Measurements from ENCODE around the gene NHSL2.
A peak's percentile ranks its signal among the peaks of the same experiment; 100 is the strongest.

The NHSL2 gene

DNA sequence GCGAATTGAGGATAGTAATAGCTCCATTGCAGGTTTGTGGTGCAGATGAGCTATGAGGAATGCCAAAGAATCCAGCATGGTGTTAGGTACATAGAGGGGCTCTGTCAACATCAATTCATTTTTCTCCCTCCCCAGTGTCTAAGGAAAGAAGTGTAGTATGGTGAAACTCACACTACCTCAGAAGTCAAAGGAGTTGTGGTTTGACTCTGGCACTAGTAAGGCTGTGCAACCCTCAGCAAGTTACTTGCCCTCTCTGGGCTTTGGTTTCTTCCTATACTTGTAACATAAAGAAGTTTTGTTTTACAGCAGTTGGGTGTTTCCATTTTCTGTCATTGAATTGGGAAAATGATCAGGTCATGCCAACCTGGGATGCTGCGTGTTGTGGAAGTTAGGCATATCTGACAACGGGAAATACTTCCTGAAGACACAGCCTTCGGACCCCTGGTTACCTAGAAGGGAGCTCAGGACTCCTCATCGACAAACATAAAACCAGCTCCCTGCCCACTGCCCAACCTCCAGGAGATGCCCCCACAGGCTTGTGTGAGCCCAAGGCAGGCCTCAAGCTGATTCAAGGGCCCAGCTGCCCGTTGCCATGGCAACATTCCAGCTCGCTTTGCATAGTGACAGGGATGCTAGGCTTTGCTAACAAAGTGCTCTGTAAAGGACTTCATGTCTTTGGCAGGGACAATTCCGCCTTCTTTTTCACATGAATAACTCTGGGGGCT, 149.7 kb downstream of the NHSL2 start:
- no peak overlapping the region for H3K27ac ChIP-seq
- TF ChIP-seq CTCF (IDR thresholded peaks at IDR 0.05; ENCODE audit: low read depth, low read length), result no peak
- H3K36me3 ChIP-seq, result peaks cover 6% of the 10 kb centered on the region; the same call in 1 of the 2 replicates
- no peaks in the 10 kb centered on the region for H3K9me3 ChIP-seq (ENCODE audit: severe bottlenecking)
- DNase-seq, result no peak
- no peak overlapping the region for H3K4me3 ChIP-seq (ENCODE audit: low read depth, low read length)
- H3K27me3 ChIP-seq (ENCODE audit: insufficient read depth, low read depth, severe bottlenecking), result no peaks in the 10 kb centered on the region

DNA sequence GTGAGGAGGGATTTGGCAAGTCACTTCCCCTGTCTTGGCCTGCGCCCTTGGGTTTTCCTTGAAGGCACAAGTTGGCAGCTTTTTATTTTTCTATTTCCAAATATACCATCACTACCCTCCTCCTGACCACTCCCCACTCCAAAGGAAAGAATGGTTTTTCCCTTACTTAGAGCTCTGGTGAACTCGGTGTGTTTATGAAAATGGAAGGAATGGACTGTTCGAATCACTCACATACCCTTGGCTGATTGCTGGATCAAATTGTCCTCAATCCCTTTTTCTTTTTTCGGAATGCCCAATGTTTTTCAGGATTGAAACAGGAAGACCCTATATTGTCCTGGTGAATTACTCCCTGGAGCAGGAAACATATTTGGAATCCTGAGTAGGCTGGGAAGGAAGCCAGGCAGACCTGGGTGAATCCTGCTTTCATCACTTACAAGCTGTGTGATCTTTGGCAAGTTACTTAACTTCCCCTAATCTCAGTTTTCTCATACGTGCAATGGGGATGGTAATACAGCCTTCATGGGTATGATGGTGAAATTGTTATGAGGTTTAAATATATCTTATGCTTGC, 150.4 kb downstream of the NHSL2 start:
- no peak overlapping the region for H3K27ac ChIP-seq
- peaks cover 6% of the 10 kb centered on the region; the same call in 1 of the 2 replicates for H3K36me3 ChIP-seq
- H3K4me3 ChIP-seq (ENCODE audit: low read depth, low read length), result no peak overlapping the region
- H3K27me3 ChIP-seq (ENCODE audit: insufficient read depth, low read depth, severe bottlenecking), result no peaks in the 10 kb centered on the region
- no peaks in the 10 kb centered on the region for H3K9me3 ChIP-seq (ENCODE audit: severe bottlenecking)
- no peak for TF ChIP-seq CTCF (IDR thresholded peaks at IDR 0.05; ENCODE audit: low read depth, low read length)
- DNase-seq, result no peak

- Histone ChIP-seq H3K36me3 (peaks cover 6% of the 10 kb centered on the region; the same call in 1 of the 2 replicates), H3K27me3 (ENCODE audit: insufficient read depth, low read depth, severe bottlenecking) (no peaks in the 10 kb centered on the region), H3K27ac (no peak overlapping the region), H3K9me3 (ENCODE audit: severe bottlenecking) (no peaks in the 10 kb centered on the region), H3K4me3 (ENCODE audit: low read depth, low read length) (no peak overlapping the region)
- DNase-seq, result no peak
- TF ChIP-seq CTCF (IDR thresholded peaks at IDR 0.05; ENCODE audit: low read depth, low read length), result no peak
Observed at GRCh38 chrX:72062916-72063315, 152.3 kb downstream of the NHSL2 start.

DNA sequence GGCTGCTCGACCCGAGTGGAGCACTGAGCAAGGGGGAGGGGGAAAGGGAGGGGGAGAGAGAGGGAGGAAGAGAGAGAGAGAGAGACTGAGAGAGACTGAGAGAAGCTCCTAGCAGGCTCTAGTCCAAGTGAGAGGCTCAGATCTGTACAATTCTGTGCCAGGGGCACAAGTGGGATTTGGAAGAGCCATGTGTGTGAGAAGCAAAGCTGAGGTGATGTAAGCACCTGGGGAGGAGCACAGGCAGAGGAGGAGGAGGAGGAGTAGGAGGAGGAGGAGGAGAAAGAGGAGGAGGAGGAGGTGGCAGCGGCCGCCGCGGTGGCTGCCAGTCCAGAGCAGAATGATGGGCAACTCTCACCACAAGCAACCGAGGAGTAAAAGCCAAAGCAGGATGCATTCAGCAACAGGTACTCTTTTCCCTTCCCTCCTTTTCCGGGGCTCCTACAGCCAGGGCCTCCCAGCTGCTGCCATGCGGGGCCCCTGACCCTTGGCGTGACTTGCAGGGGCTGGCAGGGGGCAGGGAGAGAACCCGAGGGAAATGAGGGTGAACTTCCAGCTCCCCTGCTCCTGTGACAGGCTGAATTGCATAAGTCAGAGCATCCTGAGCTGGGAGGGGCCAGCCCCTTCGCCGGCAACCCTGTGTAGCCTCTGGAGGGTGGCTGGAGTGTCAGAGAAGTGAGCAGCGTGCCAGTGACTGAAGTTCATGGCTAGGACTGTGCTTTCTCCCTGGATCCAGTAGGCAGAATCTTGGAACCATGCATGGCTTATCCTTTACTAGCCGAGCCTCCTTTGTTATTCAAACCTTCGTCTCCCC, 158.9 kb downstream of the NHSL2 start:
- H3K36me3 ChIP-seq, result no peaks in the 10 kb centered on the region
- TF ChIP-seq CTCF (IDR thresholded peaks at IDR 0.05; ENCODE audit: low read depth, low read length), result no peak
- peak overlapping the region; percentile 40 for H3K4me3 ChIP-seq (ENCODE audit: low read depth, low read length)
- DNase-seq, result no peak
- H3K27ac ChIP-seq, result no peak overlapping the region; the same call in none of the 2 replicates
- H3K9me3 ChIP-seq (ENCODE audit: severe bottlenecking), result no peaks in the 10 kb centered on the region
- no peaks in the 10 kb centered on the region for H3K27me3 ChIP-seq (ENCODE audit: insufficient read depth, low read depth, severe bottlenecking)

DNA sequence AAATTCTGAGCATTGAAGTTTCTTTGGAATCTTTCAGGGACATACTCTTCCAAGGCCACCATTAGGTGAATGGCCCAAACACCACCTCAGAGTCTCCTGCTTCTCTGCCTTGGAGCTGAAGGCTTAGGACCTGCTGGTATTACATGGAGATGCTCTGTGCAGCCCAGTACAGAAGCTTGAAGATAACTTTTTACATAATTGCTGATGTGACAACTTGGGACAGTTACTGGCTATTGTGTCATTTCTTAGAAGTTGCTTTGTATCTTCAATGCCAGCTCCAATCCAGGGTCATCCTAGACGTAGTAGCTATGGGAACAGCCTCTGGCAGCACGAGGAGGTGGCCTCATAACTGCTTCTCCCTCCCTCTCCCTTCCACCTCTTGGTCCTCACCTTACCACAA, 160.6 kb downstream of the NHSL2 start:
- Histone ChIP-seq H3K27ac (no peak overlapping the region), H3K27me3 (ENCODE audit: insufficient read depth, low read depth, severe bottlenecking) (no peaks in the 10 kb centered on the region), H3K9me3 (ENCODE audit: severe bottlenecking) (no peaks in the 10 kb centered on the region), H3K36me3 (no peaks in the 10 kb centered on the region), H3K4me3 (ENCODE audit: low read depth, low read length) (no peak overlapping the region)
- DNase-seq, result no peak
- TF ChIP-seq CTCF (IDR thresholded peaks at IDR 0.05; ENCODE audit: low read depth, low read length), result no peak

All from WERI-Rb-1 (cell line).